ENCODE data around the gene HAS3. TPM values are rescaled to one million over a fixed set of nuclear protein-coding genes. Genes with fewer than 3 reads are reported as not detected.
"Not testable (repeated sequence)": the region's sequence is repeated elsewhere in the genome, so short reads cannot be mapped to it uniquely, and the experiment has no call there.

Gene HAS3
- total RNA-seq, 2 donors from 2014 or later: 0.36 to 0.98 TPM

GRCh38 chr16:69131167-69131838 lies 25.9 kb downstream of the HAS3 start:
- Mint-ChIP-seq H3K27ac (peak overlapping the region; percentile 84 to 85), H3K4me1 (ENCODE audit: low read depth in 2 of 2) (peaks cover 32 to 42% of the 10 kb centered on the region in 2 donors)
- DNase-seq (ENCODE audit: low spot score): no peak

GRCh38 chr16:69131839-69132423 lies 26.5 kb downstream of the HAS3 start:
- peak overlapping the region; percentile 92 for H3K4me3 Mint-ChIP-seq
- ATAC-seq (peak; percentile 77 to 83), DNase-seq (ENCODE audit: low spot score) (peak; percentile 87)
- H3K9me3 Mint-ChIP-seq: no peaks in the 10 kb centered on the region
- H3K27ac Mint-ChIP-seq: peak overlapping the region; percentile 84 to 85
- no peaks in the 10 kb centered on the region for H3K27me3 Mint-ChIP-seq
- peaks cover 32 to 42% of the 10 kb centered on the region in 2 donors for H3K4me1 Mint-ChIP-seq (ENCODE audit: low read depth in 2 of 2)
- peaks cover 19% of the 10 kb centered on the region for H3K36me3 Mint-ChIP-seq

More at GRCh38 chr16:69131167-69131838, 25.9 kb downstream of the HAS3 start:
- H3K27me3 Mint-ChIP-seq: no peaks in the 10 kb centered on the region
- no peak for ATAC-seq
- no peaks in the 10 kb centered on the region for H3K9me3 Mint-ChIP-seq
- peaks cover 15% of the 10 kb centered on the region for H3K36me3 Mint-ChIP-seq
- H3K4me3 Mint-ChIP-seq: peak overlapping the region; percentile 92

GRCh38 chr16:69132424-69133252 lies 27.2 kb downstream of the HAS3 start, which contains the start of the genes CHTF8 and UTP4:
Gene CHTF8, minus strand, starts transcription at chr16:69132588. Its CDS starts 11,130 bp downstream, at chr16:69121458.
Gene UTP4, plus strand, starts transcription at chr16:69132649. Its CDS starts 811 bp downstream, at chr16:69133460.
- ATAC-seq: peak; percentile 96 to 97
- Mint-ChIP-seq H3K36me3 (peaks cover 21% of the 10 kb centered on the region), H3K4me1 (ENCODE audit: low read depth in 2 of 2) (peaks cover 32 to 41% of the 10 kb centered on the region in 2 donors)

GRCh38 chr16:69133373-69133954 lies 28.0 kb downstream of the HAS3 start:
- peaks cover 24% of the 10 kb centered on the region for H3K36me3 Mint-ChIP-seq
- H3K27me3 Mint-ChIP-seq: no peaks in the 10 kb centered on the region
- H3K9me3 Mint-ChIP-seq: no peaks in the 10 kb centered on the region
- peak overlapping the region; percentile 84 to 85 for H3K27ac Mint-ChIP-seq
- peak overlapping the region; percentile 92 for H3K4me3 Mint-ChIP-seq
- DNase-seq (ENCODE audit: low spot score): no peak
- peaks cover 32 to 41% of the 10 kb centered on the region in 2 donors for H3K4me1 Mint-ChIP-seq (ENCODE audit: low read depth in 2 of 2)
- ATAC-seq: no peak

More at GRCh38 chr16:69132424-69133252, 27.2 kb downstream of the HAS3 start, which contains the start of the genes CHTF8 and UTP4:
- H3K9me3 Mint-ChIP-seq: no peaks in the 10 kb centered on the region
- H3K27me3 Mint-ChIP-seq: no peaks in the 10 kb centered on the region
- peak; percentile 91 for DNase-seq (ENCODE audit: low spot score)
- peak within 1 kb of the TSS; percentile 84 to 85 for H3K27ac Mint-ChIP-seq
- peak within 1 kb of the TSS; percentile 92 for H3K4me3 Mint-ChIP-seq

- Mint-ChIP-seq H3K27me3 (no peaks in the 10 kb centered on the region), H3K27ac (no peak overlapping the region), H3K9me3 (no peaks in the 10 kb centered on the region), H3K4me3 (no peak overlapping the region), H3K4me1 (ENCODE audit: low read depth in 2 of 2) (peaks cover 12 to 20% of the 10 kb centered on the region in 2 donors), H3K36me3 (peaks cover 59% of the 10 kb centered on the region)
- ATAC-seq (no peak), DNase-seq (ENCODE audit: low spot score) (no peak)
Observed at GRCh38 chr16:69138608-69139007, 33.2 kb downstream of the HAS3 start.

GRCh38 chr16:69139464-69139863 lies 34.0 kb downstream of the HAS3 start:
- H3K27ac Mint-ChIP-seq; H3K27me3 Mint-ChIP-seq; DNase-seq (ENCODE audit: low spot score); H3K4me3 Mint-ChIP-seq; ATAC-seq; H3K9me3 Mint-ChIP-seq: not testable (repeated sequence)
- peaks cover 5 to 13% of the 10 kb centered on the region in 2 donors for H3K4me1 Mint-ChIP-seq (ENCODE audit: low read depth in 2 of 2)
- peaks cover 54% of the 10 kb centered on the region for H3K36me3 Mint-ChIP-seq

GRCh38 chr16:69141014-69141413 lies 35.6 kb downstream of the HAS3 start:
- Mint-ChIP-seq H3K27me3 (no peaks in the 10 kb centered on the region), H3K4me3 (no peak overlapping the region), H3K9me3 (no peaks in the 10 kb centered on the region), H3K4me1 (ENCODE audit: low read depth in 2 of 2) (peaks cover 2 to 6% of the 10 kb centered on the region in 2 donors), H3K27ac (no peak overlapping the region), H3K36me3 (peaks cover 50% of the 10 kb centered on the region)
- DNase-seq (ENCODE audit: low spot score): no peak
- ATAC-seq: no peak

GRCh38 chr16:69141936-69142335 lies 36.5 kb downstream of the HAS3 start:
- Mint-ChIP-seq H3K36me3 (peaks cover 50% of the 10 kb centered on the region), H3K27me3 (no peaks in the 10 kb centered on the region), H3K9me3 (no peaks in the 10 kb centered on the region), H3K4me1 (ENCODE audit: low read depth in 2 of 2) (peaks cover 5 to 6% of the 10 kb centered on the region in 2 donors), H3K27ac (no peak overlapping the region), H3K4me3 (no peak overlapping the region)
- DNase-seq (ENCODE audit: low spot score) (no peak), ATAC-seq (no peak)

- Mint-ChIP-seq H3K27ac (no peak overlapping the region), H3K27me3 (no peaks in the 10 kb centered on the region), H3K9me3 (no peaks in the 10 kb centered on the region), H3K4me3 (no peak overlapping the region), H3K36me3 (peaks cover 41% of the 10 kb centered on the region), H3K4me1 (ENCODE audit: low read depth in 2 of 2) (peaks cover 3 to 6% of the 10 kb centered on the region in 2 donors)
- DNase-seq (ENCODE audit: low spot score): no peak
- ATAC-seq: no peak
Observed at GRCh38 chr16:69143116-69143515, 37.7 kb downstream of the HAS3 start.

- Mint-ChIP-seq H3K4me3 (no peak overlapping the region), H3K27ac (no peak overlapping the region), H3K9me3 (no peaks in the 10 kb centered on the region), H3K36me3 (peaks cover 36% of the 10 kb centered on the region), H3K27me3 (no peaks in the 10 kb centered on the region), H3K4me1 (ENCODE audit: low read depth in 2 of 2) (peaks cover 5 to 7% of the 10 kb centered on the region in 2 donors)
- ATAC-seq (no peak), DNase-seq (ENCODE audit: low spot score) (no peak)
Observed at GRCh38 chr16:69145658-69146057, 40.2 kb downstream of the HAS3 start.

- not testable (repeated sequence) for H3K27me3 Mint-ChIP-seq; H3K4me3 Mint-ChIP-seq; H3K9me3 Mint-ChIP-seq; H3K36me3 Mint-ChIP-seq; H3K27ac Mint-ChIP-seq; H3K4me1 Mint-ChIP-seq (ENCODE audit: low read depth in 2 of 2); DNase-seq (ENCODE audit: low spot score); ATAC-seq
Observed at GRCh38 chr16:69149621-69150020, 44.2 kb downstream of the HAS3 start.

- H3K27ac Mint-ChIP-seq: no peak overlapping the region
- no peak overlapping the region for H3K4me3 Mint-ChIP-seq
- H3K9me3 Mint-ChIP-seq: no peaks in the 10 kb centered on the region
- no peaks in the 10 kb centered on the region for H3K27me3 Mint-ChIP-seq
- DNase-seq (ENCODE audit: low spot score) (peak; percentile 77), ATAC-seq (peak; percentile 41 to 69)
- peaks cover 14% of the 10 kb centered on the region for H3K36me3 Mint-ChIP-seq
- H3K4me1 Mint-ChIP-seq (ENCODE audit: low read depth in 2 of 2): peaks cover 0 to 7% of the 10 kb centered on the region in 2 donors
Observed at GRCh38 chr16:69150146-69150865, 44.9 kb downstream of the HAS3 start.

- no peak for DNase-seq (ENCODE audit: low spot score)
- H3K27me3 Mint-ChIP-seq: no peaks in the 10 kb centered on the region
- H3K9me3 Mint-ChIP-seq: no peaks in the 10 kb centered on the region
- no peak for ATAC-seq
- H3K36me3 Mint-ChIP-seq: peaks cover 32% of the 10 kb centered on the region
- no peaks in the 10 kb centered on the region for H3K4me1 Mint-ChIP-seq (ENCODE audit: low read depth in 2 of 2)
- no peak overlapping the region for H3K4me3 Mint-ChIP-seq
- no peak overlapping the region for H3K27ac Mint-ChIP-seq
Observed at GRCh38 chr16:69157196-69157595, 51.7 kb downstream of the HAS3 start.
